Activated effector memory CD4-positive, alpha-beta T cell treated with Interleukin-2 at 50 U/mL for 16 hours (primary cell): ENCODE results near the gene ATP5F1D.

Source experiments
- DNase-seq: peaks from one replicate; pipeline ENCODE4 v3.0.0-alpha.2; 2020

ATP5F1D gene

GRCh38 chr19:1283917-1284292 is 42.4 kb downstream of the ATP5F1D start:
- DNase-seq: no peak

DNA sequence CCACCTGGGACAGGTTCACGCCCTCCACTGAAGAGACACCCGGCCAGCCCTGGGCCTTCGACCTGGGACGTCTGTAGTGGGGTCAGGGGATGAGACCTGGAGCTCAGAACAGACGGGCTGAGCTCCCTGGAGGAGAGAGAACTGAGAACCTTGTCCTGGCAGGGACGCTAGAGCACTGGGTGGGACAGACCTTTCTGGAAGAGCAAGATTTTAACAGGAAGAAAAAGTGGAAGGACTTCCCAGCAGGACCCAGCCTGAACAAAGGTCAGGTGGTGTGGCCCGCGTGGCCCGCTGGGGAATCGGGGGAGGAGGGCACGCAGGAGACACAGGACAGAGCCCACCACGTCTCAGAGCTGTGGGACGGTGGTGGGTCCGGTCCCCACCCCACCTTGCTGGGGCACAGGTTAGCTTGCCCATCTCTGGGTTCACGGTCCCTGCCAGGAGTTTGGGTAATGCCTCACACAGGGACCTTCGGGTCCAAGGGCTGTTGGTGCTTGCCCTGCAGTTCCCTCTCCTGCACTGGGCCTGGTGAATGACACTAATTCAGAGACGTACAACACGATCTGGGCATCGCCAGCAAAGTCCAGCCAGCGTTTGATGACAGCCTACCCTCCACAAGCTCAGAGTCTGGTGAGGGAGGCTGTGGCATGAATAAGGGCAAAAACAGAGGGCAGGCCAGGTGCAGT is 42.9 kb downstream of the ATP5F1D start:
- DNase-seq: no peak

DNA sequence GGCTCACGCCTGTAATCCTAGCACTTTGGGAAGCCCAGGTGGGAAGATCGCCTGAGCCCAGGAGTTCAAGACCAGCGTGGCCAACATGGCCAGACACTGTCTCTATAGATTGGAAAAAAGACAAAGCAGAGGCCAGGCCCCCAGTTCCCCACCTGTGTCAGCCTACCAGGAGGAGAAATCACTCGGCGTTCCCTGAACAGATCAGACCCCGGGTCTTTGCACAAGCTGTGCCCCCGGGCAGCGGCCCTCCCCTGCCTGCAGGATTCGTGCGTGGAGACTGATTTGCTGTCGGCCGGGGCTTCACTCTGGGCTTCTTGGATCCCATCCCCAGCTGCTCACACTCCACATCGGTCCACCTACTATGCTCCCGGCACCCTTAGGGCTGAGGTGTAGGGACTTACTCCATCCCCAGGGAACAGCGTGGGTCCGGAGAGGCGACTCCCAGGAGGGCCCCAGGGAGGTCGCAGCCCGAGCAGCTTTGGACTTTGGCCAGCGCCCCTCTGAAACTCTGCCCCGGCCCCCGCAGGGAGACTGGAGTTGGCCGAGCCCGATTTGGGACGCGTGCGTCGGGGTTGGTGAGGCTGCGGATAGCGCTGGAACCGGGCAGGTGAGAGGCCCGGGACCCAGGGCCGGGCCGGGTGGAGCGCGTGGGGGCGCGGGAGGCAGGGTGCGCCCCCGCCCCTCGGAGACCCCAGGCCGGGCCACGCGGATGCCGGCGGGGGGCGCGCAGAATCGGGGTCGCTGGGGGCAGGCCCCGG is 43.6 kb downstream of the ATP5F1D start:
- no peak for DNase-seq

DNA sequence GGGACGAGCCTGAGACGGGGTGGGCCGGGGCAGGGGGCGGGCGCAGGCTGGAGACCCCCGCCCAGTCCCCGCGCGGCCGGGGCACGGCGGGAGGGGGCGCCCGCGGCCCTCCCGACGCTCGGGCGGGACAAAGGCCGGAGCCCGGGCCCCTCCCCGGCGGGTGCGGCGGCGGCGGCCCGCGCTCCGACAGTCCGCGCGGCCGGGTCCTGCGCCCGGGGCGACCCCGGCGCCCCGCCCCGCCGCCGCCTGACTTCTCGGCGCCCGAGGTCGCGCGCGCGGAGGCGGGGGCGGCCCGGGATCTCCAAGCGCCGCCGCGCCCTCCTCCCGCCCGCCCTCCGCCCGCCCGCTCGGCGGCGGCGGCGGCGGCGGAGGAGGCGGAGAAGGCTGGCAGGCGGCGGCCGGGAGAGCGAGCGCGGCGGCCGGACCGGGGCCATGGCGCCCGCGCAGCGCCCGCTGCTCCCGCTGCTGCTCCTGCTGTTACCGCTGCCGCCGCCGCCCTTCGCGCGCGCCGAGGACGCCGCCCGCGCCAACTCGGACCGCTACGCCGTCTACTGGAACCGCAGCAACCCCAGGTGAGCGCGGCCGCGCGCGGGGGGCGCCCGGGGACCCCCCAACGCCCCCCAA is 44.3 kb downstream of the ATP5F1D start, which contains the start of gene EFNA2:
Gene EFNA2, plus strand, starts transcription at position 137 of the 624 bp plus-strand sequence. Its CDS starts 296 bp downstream, at position 433.
- no peak for DNase-seq

DNA sequence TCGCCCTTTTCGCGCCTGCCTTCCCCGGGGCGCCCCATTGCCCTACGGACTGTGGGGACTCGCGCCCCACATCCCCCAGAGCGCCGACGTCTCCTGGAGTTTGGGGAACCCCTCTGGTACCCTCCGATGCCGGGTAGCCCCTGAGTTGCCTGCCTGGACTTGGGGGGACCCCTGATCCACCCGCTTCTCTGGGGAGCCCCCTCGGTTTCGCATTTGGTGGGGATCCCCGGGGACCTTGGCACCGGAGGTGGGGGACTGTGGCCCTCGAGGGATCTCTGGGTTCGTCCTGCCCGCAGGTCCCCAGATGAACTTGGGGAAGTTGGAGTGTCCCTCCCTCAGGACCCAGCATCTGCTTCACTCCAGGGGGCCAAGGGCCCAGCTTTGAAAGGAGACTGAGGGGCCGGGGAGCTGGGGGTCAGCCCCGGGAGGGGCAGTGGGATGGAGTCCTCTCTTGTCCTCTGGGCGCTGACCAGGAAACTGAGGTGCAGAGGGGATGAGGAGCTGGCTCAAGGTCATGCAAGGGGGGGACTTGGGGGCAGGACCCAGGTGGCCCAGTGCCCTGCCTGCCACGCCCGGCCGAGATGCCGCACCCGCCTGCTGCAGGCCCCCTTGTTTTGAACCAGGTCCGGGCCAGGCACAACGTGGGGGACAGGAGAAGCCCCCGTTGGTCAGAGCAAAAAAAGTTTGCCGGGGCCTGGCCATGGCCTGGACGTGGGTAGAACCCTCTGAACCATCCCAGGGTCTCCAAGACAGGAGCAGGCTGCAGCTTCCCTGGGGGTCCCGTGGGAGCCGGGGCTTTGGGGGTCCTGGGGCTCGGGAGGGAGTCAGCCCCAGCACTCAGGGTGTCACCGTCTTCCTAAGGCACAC is 45.2 kb downstream of the ATP5F1D start:
- no peak for DNase-seq

GRCh38 chr19:1287354-1288225 is 46.0 kb downstream of the ATP5F1D start:
- DNase-seq: no peak

- DNase-seq: no peak
Observed at GRCh38 chr19:1288226-1288612, 46.7 kb downstream of the ATP5F1D start.

DNA sequence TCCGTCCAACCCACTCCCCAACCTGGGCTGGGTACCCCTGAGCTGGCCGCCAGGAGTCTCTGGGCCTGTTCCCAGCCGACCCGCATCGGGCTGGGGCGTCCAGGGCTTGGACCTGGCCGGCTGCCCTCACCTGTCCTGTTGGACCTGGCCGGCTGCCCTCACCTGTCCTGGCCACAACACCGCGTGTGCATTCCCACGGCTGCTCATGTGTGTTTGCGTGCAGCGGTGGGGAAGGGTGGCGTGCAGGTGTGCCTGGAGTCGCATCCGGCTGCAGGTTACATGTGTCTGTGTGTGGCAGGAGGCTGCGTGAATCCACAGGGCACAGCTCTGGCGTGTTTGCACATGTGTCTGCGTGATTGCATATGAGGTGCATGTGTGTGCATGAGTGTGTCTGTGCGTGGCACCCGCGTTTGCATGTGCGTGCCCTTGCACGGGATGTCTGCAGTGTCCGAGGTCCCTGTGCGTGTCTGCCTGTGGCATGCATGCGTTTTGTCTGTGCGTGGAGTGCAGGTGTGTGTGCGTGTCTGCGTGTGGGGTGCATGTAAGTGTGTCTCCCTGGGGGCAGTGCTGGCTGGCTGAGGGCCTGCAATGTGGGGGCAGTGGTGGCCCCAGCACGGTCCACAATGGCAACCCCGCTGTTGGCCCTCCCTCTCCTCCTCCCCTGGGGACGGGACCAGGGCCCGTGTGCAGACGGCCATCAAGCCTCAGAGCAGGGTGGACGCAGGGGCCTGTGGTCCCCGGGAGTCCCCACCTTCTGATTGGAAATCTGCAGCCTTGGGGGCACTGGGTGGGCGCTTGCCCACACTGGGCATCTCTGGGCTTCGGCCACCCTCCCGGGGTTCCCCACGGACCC is 47.5 kb downstream of the ATP5F1D start:
- no peak for DNase-seq

- DNase-seq: no peak
Observed at GRCh38 chr19:1289686-1290025, 48.1 kb downstream of the ATP5F1D start.

GRCh38 chr19:1290196-1290702 is 48.7 kb downstream of the ATP5F1D start:
- DNase-seq: no peak

- no peak for DNase-seq
Observed at GRCh38 chr19:1290703-1291651, 49.4 kb downstream of the ATP5F1D start.

DNA sequence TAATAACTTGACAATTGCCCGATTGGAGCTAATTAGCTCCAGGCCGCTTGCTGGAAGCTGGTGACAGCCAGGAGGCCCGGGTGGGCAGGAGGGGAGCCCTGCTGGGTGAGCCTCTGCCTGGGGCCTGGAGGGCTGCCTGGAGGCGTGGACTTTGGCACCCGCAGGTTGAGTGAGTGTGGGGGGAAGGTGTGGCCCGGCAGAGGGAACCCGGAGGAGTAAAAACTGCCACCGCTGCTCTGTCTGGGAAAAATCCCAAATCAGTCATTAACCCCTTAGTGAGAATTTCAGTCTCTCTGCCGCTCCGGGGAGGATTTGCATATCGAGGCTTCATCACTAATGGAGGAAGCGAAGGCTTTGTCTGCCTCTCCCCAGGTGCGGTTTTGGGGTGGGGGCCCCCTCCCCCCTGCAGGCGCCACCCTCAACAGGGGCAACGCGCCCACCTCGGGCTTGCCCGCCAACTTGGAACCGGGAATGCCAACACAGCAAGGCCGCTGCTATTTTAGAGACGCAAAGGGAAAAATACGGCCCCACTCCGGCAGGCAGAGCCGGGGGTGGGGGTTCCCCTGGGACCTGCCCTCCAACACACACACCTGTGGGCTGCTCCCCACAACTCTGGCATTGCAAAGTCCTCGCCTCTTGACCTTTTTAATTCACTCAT is 50.3 kb downstream of the ATP5F1D start:
- DNase-seq: no peak

DNA sequence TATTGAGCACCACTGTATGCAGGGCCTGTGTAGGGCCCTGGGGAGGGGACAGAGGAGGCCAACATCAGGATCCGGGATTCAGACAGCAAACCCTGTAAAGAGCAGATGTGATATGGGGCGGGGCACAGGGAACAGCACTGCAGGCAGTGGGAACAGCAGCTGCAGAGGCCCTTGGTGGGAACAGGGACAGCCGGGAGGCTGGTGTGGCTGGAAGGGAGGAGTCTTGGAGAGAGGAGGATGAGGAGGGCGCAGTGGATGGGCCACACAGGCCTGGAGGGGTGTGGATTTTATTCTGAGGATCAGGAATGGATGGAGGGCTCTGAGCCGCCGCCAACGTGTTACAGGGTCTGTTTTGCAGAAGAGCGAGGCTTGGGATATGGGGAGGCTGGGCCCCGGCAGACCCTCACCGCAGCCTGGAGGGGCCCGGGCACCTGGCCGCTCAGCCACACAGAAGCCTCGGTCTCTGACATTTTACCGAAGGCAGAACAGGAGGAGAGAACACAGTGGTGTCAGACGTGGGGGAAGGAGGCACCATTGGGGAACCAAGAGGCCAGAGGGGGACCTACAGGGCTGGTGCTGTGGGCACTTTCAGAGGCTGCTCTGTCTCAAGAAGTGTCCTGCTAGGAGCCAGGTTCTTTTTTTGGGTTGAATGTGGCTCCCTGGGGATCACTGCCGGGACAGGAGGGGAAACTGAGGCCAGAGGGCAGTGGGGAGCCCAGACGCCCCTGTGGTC is 51.0 kb downstream of the ATP5F1D start:
- no peak for DNase-seq

DNA sequence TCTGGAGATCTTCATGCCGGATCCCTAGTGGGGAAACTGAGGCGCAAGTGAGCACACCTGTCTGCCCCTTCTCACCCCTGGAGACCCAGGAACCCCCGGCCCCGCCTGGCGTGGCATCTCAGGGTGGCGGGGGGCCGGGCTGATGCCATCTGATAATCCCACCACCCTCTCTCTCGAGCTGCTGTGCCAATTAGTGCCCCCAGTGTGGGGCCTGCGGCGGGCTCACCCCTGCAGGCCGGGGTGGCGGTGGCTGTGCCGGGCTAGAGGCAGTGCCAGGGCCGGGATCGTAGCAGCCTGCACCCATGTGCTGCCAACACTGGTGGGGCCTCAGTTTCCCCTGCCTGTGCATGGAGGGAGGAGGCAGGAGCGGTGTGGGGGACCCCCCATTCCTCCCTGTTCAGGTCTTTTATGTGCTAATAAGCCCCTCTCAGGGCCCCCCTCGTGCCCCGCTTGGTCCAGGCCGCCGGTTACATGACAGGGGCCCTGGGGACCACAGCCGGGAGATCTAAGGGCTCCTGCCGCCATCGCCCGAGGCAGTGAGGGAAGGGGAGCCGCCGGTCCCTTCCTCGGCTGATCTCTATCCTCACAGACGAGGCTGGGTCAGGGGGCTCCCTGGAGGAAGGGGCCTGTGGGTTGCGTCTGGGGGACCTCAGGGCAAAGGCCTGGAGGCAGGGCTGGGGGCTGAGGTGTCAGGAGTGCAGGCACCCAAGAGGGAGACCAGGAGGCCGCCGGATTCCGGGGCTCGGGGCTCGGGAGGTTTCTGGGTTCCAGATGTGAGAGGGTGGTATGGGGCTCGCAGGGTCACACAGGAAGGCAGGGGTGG is 52.4 kb downstream of the ATP5F1D start:
- DNase-seq: no peak
